Gastroesophageal sphincter (tissue), 4 donors: ENCODE results near the gene CDCA8. TPM values are rescaled to one million over a fixed set of nuclear protein-coding genes. Genes with fewer than 3 reads are reported as not detected.

ENCODE experiments used
- ATAC-seq: fragments of 150-250 bp; one replicate; pipeline ENCODE4 v1.9.1; 2016; ENCODE audit warnings: mild to moderate bottlenecking, moderate library complexity
- H3K27ac ChIP-seq, 4 donors: fragments of 200-600 bp; sonication (generic) in 3 of 4; 1 replicate in 3 of 4; 2 replicates in 1 of 4; pipeline ENCODE4 v1.5.1; 2016 to 2019
- H3K27me3 ChIP-seq: fragments of 200-600 bp; sonication (generic); one replicate; pipeline ENCODE4 v1.5.1; 2019
- H3K36me3 ChIP-seq, 2 donors: fragments of 200-600 bp; sonication (generic); one replicate each; pipeline ENCODE4 v1.5.1; 2019; ENCODE audit warnings: control low read depth in 1 of 2
- H3K4me1 ChIP-seq, 3 donors: fragments of 200-600 bp; sonication (generic); 1 replicate in 2 of 3; 2 replicates in 1 of 3; pipeline ENCODE4 v1.5.1; 2016 to 2019; ENCODE audit warnings: control low read depth in 2 of 3
- H3K4me3 ChIP-seq, 2 donors: fragments of 200-600 bp; sonication (generic); one replicate each; pipeline ENCODE4 v1.5.1; 2019; ENCODE audit warnings: mild to moderate bottlenecking in 1 of 2, moderate library complexity in 1 of 2
- H3K9me3 ChIP-seq, 3 donors: fragments of 200-600 bp; sonication (generic); one replicate each; pipeline ENCODE4 v1.5.1; 2017 to 2019; ENCODE audit warnings: control low read depth in 2 of 3
- CTCF ChIP-seq, 4 experiments: fragments of 200-600 bp in 2 of 4; fragments of 450-650 bp in 2 of 4; sonication (generic) in 1 of 4; IDR thresholded peaks; one replicate each; pipeline ENCODE4 v1.5.1; 2017 to 2019; ENCODE audit warnings: antibody characterized with exemption in 4 of 4, mild to moderate bottlenecking in 2 of 4, moderate library complexity in 2 of 4
- EP300 ChIP-seq: sonication (generic); formaldehyde crosslinking; IDR thresholded peaks from one replicate; pipeline ENCODE4 v1.6.1; 2017; ENCODE audit warnings: antibody characterized with exemption, mild to moderate bottlenecking
- POLR2A ChIP-seq, 2 donors: fragments of 450-650 bp; IDR thresholded peaks; one replicate each; pipeline ENCODE4 v1.6.1; 2017; ENCODE audit warnings: antibody characterized with exemption in 2 of 2, mild to moderate bottlenecking in 2 of 2, moderate library complexity in 1 of 2
- POLR2AphosphoS5 ChIP-seq: sonication (generic); formaldehyde crosslinking; IDR thresholded peaks from one replicate; pipeline ENCODE4 v1.6.1; 2017; ENCODE audit warnings: antibody characterized with exemption
- WGBS, 2 donors: methylation state at CpG; one replicate each; pipeline ENCODE4 v1.1.5; 2018; ENCODE audit warnings: low coverage in 1 of 2; 5-methylcytosine and 5-hydroxymethylcytosine counted together
- total RNA-seq, 4 donors: library from RNA; depleted of rRNA; stranded (reverse); fragments of >200 nt; gene quantifications; one replicate each; pipeline ENCODE4 v1.1.0, GENCODE V29; 2016

Gene CDCA8
- total RNA-seq, 4 donors from 2014 or later, result 0.13 to 1.1 (median 0.67) TPM

GRCh38 chr1:37724575-37724974 lies 32.3 kb downstream of the CDCA8 start:
- Histone ChIP-seq H3K36me3 (no peaks in the 10 kb centered on the region), H3K9me3 (no peaks in the 10 kb centered on the region), H3K27ac (no peak overlapping the region), H3K4me3 (no peak overlapping the region), H3K27me3 (peaks cover 50% of the 10 kb centered on the region), H3K4me1 (no peaks in the 10 kb centered on the region)
- 63 to 69% methylated on average over 6 of the region's 6 CpGs for WGBS, 2 donors
- no peak for ATAC-seq
- TF ChIP-seq POLR2AphosphoS5, result no peak

GRCh38 chr1:37725851-37726613 lies 33.7 kb downstream of the CDCA8 start:
- peaks cover 44% of the 10 kb centered on the region for H3K27me3 ChIP-seq
- H3K4me1 ChIP-seq, result no peaks in the 10 kb centered on the region
- H3K9me3 ChIP-seq, result no peaks in the 10 kb centered on the region
- no peak for TF ChIP-seq POLR2A (IDR thresholded peaks at IDR 0.05)
- no peak for TF ChIP-seq CTCF (IDR thresholded peaks at IDR 0.05)
- no peak for TF ChIP-seq POLR2AphosphoS5
- no peak for TF ChIP-seq EP300
- no peak overlapping the region for H3K27ac ChIP-seq
- ATAC-seq, result no peak
- H3K4me3 ChIP-seq, result no peak overlapping the region
- H3K36me3 ChIP-seq, result no peaks in the 10 kb centered on the region
- WGBS, 2 donors, result 51 to 82% methylated on average over 4 to 10 of the region's 14 CpGs

GRCh38 chr1:37726751-37727585 lies 34.7 kb downstream of the CDCA8 start:
- Histone ChIP-seq H3K27me3 (peaks cover 53% of the 10 kb centered on the region), H3K4me3 (no peak overlapping the region), H3K36me3 (no peaks in the 10 kb centered on the region), H3K4me1 (no peaks in the 10 kb centered on the region), H3K9me3 (no peaks in the 10 kb centered on the region), H3K27ac (no peak overlapping the region)
- WGBS, 2 donors, result 4 to 42% methylated on average over 2 to 5 of the region's 15 CpGs
- ATAC-seq, result no peak
- no peak for TF ChIP-seq POLR2AphosphoS5
- no peak for TF ChIP-seq EP300
- no peak for TF ChIP-seq CTCF (IDR thresholded peaks at IDR 0.05)
- no peak for TF ChIP-seq POLR2A (IDR thresholded peaks at IDR 0.05)

GRCh38 chr1:37728416-37728815 lies 36.1 kb downstream of the CDCA8 start:
- H3K27ac ChIP-seq, result no peak overlapping the region
- no peaks in the 10 kb centered on the region for H3K4me1 ChIP-seq
- H3K9me3 ChIP-seq, result no peaks in the 10 kb centered on the region
- no peak for ATAC-seq
- H3K36me3 ChIP-seq, result no peaks in the 10 kb centered on the region
- TF ChIP-seq CTCF (IDR thresholded peaks at IDR 0.05) (no peak), POLR2A (IDR thresholded peaks at IDR 0.05) (no peak), EP300 (no peak), POLR2AphosphoS5 (no peak)
- H3K27me3 ChIP-seq, result peaks cover 66% of the 10 kb centered on the region
- no peak overlapping the region for H3K4me3 ChIP-seq
- WGBS, 2 donors, result 63 to 82% methylated on average over 2 to 4 of the region's 4 CpGs

GRCh38 chr1:37730376-37730775 lies 38.1 kb downstream of the CDCA8 start:
- no peaks in the 10 kb centered on the region for H3K4me1 ChIP-seq
- H3K27ac ChIP-seq, result no peak overlapping the region
- no peak for ATAC-seq
- no peak for TF ChIP-seq POLR2A (IDR thresholded peaks at IDR 0.05)
- TF ChIP-seq CTCF (IDR thresholded peaks at IDR 0.05), result no peak
- TF ChIP-seq EP300, result no peak
- TF ChIP-seq POLR2AphosphoS5, result no peak
- H3K9me3 ChIP-seq, result no peaks in the 10 kb centered on the region
- H3K27me3 ChIP-seq, result peaks cover 72% of the 10 kb centered on the region
- WGBS, 2 donors, result 73 to 83% methylated on average over 4 to 5 of the region's 5 CpGs
- no peak overlapping the region for H3K4me3 ChIP-seq
- no peaks in the 10 kb centered on the region for H3K36me3 ChIP-seq
